HG02973 (cell line): ENCODE measurements around the gene NUDT3.
"Not testable (repeated sequence)": the region's sequence is repeated elsewhere in the genome, so short reads cannot be mapped to it uniquely, and the experiment has no call there.

Experiments used
- ATAC-seq: cut with Tn5 transposase; IDR thresholded peaks from one replicate; pipeline ENCODE4 v1.9.1; 2021; ENCODE audit warnings: moderate library complexity; ENCODE audit not compliant: unreplicated experiment

Gene NUDT3

DNA sequence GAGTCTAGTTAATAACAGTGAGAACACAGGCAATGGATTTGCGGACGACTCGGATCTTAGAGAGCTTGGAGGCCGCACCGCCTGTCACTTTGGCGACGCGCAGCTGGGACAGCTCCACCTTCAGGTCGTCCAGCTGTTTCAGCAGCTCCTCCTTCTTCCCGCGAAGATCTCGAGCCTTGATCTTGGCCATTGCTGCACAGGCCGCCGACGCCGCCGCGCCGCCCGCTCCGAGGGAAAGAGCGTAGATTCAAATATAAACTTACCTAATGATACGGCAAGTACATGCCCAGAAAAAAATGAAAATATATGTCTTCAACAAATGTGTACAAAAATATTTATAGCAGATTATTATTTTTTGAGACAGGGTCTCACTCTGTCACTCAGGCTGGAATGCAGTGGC lies 129.0 kb downstream of the NUDT3 start:
- not testable (repeated sequence) for ATAC-seq

DNA sequence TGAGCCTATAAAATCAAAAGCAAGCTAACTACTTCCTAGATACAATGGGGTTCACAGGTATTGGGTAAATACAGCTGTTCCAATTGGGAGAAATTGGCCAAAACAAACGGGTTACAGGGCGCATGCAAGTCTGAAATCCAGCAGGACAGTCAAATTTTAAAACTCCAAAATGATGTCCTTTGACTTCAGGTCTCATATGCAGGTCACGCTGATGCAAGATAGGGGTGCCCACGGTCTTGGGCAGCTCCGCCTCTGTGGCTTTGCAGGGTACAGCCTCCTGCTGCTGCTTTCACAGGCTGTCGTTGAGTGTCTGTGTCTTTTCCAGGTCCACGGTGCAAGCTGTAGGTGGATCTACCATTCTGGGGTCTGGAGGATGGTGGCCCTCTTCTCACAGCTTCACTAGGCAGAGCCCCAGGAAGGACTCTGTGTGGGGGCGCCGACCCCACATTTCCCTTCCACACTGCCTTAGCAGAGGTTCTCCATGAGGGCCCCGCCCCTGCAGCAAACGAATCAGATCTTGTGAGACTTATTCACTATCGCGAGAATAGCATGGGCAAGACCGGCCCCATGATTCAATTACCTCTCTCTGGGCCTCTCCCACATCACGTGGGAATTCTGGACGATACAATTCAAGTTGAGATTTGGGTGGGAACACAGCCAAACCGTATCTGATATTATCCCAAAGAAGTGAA lies 131.7 kb downstream of the NUDT3 start:
- ATAC-seq: no peak

DNA sequence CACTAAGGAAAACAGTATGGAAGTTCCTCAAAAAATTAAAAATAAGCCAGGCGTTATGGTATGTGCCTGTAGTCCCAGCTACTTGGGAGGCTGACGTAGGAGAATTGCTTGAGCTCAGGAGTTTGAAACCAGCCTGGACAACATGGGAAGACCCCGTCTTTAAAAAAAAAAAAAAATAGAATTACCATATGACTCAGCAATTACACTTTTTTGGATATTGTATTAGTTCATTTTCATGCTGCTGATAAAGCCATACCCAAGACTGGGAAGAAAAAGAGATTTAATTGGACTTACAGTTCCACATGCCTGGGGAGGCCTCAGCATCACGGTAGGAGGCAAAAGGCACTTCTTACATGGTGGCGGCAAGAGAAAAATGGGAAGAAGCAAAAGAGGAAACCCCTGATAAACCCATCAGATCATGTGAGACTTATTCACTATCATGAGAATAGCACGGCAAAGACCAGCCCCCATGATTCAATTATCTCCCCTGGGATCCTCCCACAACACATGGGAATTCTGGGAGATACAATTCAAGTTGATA lies 132.9 kb downstream of the NUDT3 start:
- ATAC-seq: no peak

DNA sequence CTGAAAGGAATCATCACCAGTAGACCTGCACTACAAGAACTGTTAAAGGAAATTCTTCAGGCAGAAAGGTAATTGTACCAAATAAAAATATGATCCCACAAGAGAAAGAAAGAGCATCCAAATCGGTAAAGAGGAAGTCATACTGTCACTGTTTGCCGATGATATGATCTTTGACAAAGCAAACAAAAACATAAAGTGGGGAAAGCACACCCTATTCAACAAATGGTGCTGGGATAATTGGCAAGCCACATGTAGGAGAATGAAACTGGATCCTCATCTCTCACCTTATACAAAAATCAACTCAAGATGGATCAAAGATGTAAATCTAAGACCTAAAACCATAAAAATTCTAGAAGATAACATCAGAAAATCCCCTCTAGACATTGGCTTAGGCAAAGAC lies 140.1 kb downstream of the NUDT3 start:
- ATAC-seq: not testable (repeated sequence)

DNA sequence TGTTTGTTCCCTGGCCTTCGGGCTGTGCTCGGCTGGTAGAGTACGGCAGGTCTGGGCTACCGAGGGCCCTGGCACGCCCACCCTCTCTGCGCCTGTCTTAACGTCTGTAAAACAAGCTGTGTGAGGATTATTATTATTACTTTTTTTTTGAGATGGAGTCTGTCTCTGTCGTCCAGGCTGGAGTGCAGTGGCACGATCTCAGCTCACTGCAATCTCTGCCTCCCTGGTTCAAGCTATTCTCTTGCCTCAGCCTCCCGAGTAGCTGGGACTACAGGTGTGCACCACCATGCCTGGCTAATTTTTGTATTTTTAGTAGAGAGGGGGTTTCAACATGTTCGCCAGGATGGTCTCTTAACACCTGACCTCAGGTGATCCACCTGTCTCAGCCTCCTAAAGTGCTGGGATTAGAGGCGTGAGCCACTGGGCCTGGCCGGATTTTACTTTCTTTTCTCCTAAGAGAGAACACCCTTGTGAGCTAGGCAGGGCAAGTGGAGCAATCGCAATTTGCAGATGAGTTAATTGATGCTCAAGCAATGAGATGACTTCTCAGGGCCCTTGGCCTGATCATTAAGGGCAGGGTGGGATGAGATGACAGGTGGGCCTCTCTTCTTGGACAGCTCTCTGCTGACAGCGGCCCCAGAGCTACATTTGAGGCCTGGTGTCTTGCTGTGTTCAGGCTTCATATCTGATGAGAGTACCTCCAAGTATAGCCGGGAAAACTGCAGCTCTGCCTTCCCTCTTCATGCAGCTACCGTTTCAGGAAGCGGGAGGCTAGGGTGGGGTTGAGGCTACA lies 142.8 kb downstream of the NUDT3 start:
- no peak for ATAC-seq

DNA sequence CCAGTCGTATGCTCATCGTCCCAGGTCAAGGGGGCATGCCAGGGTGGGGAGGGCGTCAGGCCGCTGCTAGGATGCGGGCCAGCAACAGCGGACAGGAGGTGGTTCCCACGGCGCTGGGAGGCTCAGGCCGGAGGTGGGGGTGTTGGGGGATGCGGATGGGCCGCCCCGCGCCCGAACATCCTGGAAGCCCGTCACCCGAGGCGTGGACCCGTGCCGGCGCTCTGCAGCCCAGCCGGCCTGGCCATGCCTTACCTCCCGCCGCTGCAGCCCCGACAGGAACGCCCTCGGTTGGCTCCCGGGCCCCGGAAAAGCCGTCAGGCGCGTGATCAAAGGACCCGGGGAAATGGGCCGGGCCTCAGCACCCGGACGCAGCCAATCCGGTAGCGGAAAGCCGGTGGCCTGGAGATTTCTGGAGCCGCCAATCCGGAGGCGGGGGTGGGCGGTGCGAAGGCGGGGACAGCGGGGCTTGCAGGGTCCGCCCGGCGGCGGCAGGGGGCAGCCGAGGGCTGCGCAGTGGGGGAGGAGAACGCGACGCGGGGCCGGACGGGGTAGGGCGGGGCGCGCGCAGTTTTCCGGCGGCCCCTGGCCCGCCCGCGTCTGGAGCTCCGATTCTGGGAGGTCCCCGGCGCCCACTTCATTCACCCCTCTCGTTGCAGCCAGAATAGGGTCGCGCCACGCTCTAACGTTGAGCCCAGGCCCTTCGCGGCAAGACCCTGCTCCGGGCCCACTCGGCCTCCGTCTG lies 143.6 kb downstream of the NUDT3 start, which contains the start of gene SMIM29:
Gene SMIM29 (minus strand): TSS at position 280 of the 742 bp plus-strand sequence. CDS start 1,215 bp downstream, outside the sequence.
- peak; percentile 76 for ATAC-seq

DNA sequence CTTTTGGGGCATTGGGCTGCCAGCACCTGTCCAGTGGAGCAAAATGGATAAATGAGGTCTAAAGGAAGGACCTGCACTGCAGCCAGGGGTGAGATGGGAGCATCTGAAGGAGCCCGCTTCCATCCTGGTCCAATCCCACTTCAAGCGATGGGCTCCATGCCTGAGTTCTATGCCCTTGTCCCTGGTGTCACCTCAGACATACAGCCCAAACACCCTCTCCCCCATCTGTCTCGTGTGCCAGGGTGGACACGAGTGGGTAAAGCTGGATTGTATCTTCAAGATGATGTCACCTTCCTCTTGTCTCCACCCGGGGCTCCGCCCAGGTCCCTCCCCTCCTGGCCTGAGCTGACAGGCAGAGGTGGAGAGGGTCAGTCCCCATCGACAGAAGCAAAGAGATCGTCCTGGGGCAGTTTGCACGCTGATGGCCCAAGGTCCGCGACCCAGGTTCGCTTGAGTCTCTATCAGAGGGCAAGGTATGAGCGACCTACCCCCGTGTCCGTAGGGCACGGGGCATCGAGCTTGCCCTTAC lies 144.2 kb downstream of the NUDT3 start:
- ATAC-seq: no peak

DNA sequence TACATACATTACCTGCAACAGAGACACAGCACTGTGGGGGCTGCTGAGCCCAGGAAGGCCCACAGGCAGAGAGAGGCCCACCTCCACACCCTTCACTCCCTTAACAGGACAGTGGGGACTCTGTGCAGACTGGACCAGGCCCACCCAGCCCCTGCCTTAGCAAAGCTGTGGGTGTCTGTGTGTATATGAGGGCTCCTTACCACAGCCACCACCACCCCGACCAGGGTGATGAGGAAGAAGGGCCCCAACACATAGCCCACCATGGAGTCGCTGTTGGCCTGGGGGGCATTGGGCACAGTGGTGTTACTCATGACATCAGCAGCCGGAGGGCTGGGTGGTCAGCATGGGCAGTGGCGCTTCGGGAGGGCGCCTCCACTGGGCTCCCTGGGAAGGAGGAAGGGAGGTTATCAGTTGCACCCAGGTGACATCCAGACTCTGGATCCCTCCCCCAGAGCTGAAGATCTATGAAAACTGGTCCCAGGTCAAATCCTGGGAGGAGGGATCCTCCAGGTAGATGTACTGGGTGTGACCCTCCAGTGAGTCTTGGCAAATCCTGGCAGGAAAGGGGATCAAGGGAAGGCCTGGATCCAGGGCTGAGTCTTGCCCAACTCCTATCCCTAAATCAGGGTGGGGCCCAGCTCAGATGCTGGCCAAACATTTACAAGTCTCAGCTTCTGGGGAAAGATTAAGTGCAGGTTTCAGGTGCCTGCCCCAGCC lies 144.8 kb downstream of the NUDT3 start:
- ATAC-seq: no peak

DNA sequence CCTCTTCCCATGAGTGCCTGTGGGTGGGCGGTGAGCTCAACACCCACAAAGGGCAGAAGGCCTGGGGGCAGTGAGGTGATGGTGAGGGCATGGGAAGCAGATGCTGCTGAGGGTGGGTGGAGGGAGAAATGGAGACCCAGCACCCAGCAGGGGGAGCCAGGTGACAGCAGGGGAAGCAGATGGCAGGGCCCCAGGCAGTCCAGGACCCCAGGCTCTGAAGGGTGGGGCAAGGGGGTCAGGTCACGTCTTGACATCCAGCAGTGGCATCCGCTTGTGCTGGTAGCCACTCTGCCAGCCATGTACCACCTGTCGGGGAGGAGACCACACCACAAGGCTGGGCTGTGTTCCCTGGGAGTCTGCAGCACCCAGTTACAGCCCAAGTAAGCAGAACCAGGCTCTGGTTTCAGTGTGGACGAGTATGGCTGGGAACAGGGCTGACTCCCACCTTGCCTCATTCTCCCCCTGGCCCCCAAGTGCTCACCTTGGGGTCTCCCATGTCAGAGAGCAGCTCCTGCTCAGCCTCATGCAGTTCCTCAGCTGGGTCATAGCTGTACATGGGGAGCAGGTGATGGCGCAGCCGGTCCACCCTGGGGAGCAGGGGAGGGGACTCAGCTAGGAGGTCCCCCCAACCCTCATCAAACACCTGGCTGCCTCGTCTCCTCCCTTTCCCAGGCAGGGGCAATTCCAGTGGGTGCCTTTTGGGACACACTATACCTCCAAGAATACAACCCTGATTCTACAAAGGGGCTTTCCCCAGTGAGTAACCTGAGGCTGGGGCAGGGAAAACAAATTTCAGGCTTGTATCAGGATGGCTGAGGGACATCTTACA lies 145.7 kb downstream of the NUDT3 start:
- ATAC-seq: no peak

DNA sequence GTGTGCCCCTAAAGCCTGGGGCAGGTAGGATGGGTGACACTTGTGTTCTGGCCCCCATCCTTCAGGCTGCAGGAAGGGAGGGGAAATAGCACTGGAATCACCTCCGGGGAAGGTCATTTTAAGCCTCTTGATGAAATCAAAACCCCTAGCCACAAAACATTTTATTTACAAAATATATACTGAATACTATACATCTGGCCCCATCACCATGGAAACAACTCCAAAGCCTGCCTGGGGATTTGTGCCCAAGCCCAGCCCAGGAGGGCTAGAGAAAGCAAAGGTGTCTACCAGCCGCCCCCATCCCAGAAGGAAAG lies 146.3 kb downstream of the NUDT3 start:
- no peak for ATAC-seq

DNA sequence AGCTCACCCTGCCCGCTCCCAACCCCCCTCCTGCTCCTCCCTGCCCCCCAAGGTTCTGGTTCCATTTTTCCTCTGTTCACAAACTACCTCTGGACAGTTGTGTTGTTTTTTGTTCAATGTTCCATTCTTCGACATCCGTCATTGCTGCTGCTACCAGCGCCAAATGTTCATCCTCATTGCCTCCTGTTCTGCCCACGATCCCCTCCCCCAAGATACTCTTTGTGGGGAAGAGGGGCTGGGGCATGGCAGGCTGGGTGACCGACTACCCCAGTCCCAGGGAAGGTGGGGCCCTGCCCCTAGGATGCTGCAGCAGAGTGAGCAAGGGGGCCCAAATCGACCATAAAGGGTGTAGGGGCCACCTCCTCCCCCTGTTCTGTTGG lies 146.7 kb downstream of the NUDT3 start:
- ATAC-seq: not testable (repeated sequence)

DNA sequence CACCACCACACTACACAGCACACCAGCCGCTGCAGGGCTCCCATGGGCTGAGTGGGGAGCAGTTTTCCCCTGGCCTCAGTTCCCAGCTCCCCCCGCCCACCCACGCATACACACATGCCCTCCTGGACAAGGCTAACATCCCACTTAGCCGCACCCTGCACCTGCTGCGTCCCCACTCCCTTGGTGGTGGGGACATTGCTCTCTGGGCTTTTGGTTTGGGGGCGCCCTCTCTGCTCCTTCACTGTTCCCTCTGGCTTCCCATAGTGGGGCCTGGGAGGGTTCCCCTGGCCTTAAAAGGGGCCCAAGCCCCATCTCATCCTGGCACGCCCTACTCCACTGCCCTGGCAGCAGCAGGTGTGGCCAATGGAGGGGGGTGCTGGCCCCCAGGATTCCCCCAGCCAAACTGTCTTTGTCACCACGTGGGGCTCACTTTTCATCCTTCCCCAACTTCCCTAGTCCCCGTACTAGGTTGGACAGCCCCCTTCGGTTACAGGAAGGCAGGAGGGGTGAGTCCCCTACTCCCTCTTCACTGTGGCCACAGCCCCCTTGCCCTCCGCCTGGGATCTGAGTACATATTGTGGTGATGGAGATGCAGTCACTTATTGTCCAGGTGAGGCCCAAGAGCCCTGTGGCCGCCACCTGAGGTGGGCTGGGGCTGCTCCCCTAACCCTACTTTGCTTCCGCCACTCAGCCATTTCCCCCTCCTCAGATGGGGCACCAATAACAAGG lies 147.3 kb downstream of the NUDT3 start:
- ATAC-seq: not testable (repeated sequence)

DNA sequence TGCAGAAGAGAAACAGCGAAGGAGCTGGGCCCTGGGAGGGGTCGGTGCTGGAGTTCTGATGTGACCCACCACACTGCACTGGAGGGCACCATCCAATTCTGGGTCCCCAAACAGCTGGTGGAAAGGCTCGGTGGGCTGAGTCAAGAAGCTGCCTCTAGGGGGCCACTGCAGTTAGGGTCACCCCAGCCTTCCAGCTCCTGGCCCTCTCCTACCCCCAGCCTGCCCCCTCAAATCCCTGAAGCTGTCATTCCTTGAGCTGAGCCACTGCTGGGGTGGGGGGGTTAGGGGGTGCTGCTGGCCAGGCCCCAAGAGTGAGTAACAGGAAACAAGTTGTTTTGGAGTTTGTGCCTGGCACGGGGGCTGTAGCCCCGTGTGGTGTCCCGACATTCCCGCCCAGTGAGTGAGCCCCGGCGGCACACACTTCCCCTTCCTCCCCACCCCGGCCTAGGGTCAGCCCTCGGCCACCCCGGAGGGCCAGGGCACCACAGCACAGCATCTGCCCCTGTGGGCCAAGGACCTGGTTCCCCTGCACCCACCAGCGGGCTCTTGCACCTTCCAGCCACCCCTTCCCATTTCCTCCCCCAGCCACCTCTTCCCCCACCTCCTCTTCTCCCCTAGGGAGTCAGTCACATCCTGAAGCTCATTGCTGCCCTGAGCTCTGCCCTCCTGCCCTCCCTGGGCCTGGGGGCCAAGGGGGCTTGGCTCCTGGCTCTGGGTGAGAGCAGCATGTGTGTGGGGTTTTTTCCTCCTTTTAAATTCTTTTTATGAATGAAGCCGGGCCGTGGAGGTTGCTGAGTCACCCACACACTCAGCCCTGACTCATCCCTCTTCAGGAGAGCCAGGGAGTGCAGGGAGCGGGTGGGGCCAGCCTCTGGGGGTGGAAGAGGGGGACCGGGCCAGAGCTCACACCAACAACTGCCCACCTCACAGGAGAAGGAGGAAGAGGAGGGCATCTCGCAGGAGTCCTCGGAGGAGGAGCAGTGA lies 148.3 kb downstream of the NUDT3 start:
- ATAC-seq: no peak

DNA sequence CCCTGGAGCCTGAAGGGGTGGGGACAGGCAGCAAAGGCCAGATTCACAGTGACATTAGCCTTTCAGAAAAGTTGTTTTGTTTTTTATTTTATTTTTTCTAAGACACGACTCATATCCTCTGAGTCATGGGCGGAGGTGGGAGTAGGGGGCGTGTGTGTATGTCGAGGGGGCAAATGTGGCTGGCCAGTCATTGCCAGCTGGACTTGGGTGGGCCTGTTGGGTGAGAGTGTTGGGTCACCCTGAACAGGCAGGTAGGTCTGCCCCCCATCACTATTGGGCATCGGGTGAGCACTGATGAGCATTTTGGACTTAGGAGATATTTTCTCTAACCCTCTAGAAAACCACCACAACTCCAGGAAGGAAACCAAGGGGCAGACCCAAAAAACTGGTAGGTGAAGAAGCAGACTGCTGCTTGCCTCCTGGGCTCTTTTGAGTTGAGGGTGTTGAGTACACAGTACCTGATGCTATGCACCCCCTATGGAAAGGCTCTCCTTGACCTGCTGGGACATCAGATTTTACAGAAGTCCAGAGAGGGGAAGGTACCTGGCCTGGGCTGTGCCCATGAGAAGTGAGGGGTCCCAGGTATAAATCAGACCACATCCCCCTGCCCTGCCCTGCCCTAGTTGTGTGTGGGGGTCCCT lies 149.2 kb downstream of the NUDT3 start:
- no peak for ATAC-seq

DNA sequence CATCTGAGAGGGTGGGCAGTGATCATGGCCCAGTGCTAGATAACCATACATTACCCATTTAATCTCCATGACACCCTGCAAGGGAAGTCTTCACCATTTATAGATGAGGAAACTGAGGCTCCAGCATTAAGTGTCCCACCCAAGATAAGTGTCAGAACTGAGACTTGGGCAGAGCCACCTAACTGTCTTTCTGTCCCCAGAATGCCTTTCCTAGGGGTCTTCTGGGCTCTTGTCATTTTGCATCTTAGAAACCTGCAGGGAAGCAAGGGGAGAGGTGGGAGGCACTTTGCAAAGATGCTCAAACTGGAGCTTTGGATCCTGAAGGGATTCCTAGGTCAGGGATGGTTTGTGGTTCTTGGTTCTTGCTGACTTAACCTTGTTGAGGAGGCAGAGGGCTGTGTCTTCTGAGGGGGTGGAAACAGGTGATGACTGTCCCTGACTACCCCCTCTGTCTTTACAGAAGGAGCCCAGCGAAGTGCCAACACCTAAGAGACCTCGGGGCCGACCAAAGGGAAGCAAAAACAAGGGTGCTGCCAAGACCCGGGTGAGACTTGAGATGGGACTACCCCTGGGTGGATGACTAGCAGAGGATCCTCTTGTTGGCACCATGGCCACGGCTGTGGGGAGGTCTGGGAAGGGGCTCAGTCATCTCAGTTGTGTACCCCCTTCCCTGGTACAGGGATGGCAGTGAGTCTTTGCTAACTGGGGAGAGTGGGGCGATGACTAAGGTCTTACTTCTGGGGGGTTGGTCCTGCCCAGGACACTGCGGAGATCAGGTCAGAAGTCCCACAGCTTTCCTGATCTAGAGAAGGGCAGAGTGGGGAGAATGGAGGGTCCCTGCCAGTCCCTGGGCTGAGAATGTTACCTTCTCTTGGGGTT lies 150.0 kb downstream of the NUDT3 start:
- no peak for ATAC-seq
